Testis (tissue), 2 donors: ENCODE data around the gene PTPRE.

Experiments
- POLR2A ChIP-seq: fragments of 450-650 bp; IDR thresholded peaks from one replicate; pipeline ENCODE4 v1.6.1; 2017; ENCODE audit warnings: antibody characterized with exemption, mild to moderate bottlenecking, moderate library complexity
- TF ChIP-seq, protein P1 (sequence below), 3 experiments: fragments of 450-650 bp in 2 of 3; fragments of 200-600 bp in 1 of 3; sonication (generic) in 1 of 3; IDR thresholded peaks; one replicate each; pipeline ENCODE4 v1.5.1; 2016 to 2019; ENCODE audit warnings: antibody characterized with exemption in 3 of 3, mild to moderate bottlenecking in 2 of 3, moderate library complexity in 1 of 3

DNA sequence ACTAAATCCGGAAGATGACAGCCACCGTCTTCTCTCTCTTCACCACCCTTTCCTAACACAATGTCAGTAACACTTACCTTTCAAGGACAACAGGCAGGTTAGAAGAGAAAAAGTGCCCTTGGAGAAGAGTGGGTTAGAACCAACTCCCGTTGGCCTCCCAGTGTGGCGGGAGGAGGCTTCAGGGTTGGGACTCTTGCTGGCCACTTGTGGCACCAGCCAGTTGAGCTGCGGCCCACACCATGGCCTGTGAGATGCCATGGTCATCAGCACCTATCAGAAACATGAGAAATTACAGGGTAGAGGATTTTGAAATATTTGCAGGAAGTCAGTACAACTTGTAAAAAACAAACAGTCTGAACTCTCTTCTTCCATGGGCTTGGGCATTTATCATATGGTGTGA is 125.6 kb downstream of the PTPRE start:
- TF ChIP-seq, protein P1, sequence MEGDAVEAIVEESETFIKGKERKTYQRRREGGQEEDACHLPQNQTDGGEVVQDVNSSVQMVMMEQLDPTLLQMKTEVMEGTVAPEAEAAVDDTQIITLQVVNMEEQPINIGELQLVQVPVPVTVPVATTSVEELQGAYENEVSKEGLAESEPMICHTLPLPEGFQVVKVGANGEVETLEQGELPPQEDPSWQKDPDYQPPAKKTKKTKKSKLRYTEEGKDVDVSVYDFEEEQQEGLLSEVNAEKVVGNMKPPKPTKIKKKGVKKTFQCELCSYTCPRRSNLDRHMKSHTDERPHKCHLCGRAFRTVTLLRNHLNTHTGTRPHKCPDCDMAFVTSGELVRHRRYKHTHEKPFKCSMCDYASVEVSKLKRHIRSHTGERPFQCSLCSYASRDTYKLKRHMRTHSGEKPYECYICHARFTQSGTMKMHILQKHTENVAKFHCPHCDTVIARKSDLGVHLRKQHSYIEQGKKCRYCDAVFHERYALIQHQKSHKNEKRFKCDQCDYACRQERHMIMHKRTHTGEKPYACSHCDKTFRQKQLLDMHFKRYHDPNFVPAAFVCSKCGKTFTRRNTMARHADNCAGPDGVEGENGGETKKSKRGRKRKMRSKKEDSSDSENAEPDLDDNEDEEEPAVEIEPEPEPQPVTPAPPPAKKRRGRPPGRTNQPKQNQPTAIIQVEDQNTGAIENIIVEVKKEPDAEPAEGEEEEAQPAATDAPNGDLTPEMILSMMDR (IDR thresholded peaks at IDR 0.05), result no peak
- no peak for TF ChIP-seq POLR2A
